Skeletal muscle cell (primary cell): ENCODE measurements around the gene EXOG.

Source experiments
- DNase-seq: peaks from one replicate; pipeline ENCODE4 v3.0.0-alpha.2; 2010; ENCODE audit warnings: low read depth
- H3K4me3 ChIP-seq: 2 replicates; pipeline ENCODE4 v1.5.1; 2011; ENCODE audit warnings: low read depth, mild to moderate bottlenecking, control low read depth, low read length, moderate library complexity

EXOG gene

GRCh38 chr3:38496131-38496910 is at the start of gene EXOG:
TSS of gene EXOG (plus strand) at chr3:38496340. CDS start at chr3:38496368, 28 bp downstream.
- H3K4me3 ChIP-seq = peak within 1 kb of the TSS; percentile 89

GRCh38 chr3:38446812-38447211 is 49.3 kb upstream of the EXOG start:
- no peak for DNase-seq
- no peak overlapping the region for H3K4me3 ChIP-seq

More at GRCh38 chr3:38496131-38496910, at the start of gene EXOG:
- DNase-seq = peak; percentile 72

GRCh38 chr3:38450853-38451252 is 45.3 kb upstream of the EXOG start:
- no peak overlapping the region for H3K4me3 ChIP-seq
- no peak for DNase-seq

- peak; percentile 26 for DNase-seq
- H3K4me3 ChIP-seq = peak within 1 kb of the TSS; percentile 75
These were observed 42.8 kb upstream of the EXOG start, which contains the start of gene ACVR2B for GRCh38 chr3:38453075-38453912. TSS of gene ACVR2B (plus strand) at chr3:38453890. CDS start at chr3:38454323, 433 bp downstream.

GRCh38 chr3:38453913-38454177 is 42.3 kb upstream of the EXOG start:
- no peak for DNase-seq
- H3K4me3 ChIP-seq = peak overlapping the region; percentile 75

GRCh38 chr3:38454178-38454883 is 41.8 kb upstream of the EXOG start:
- peak overlapping the region; percentile 75 for H3K4me3 ChIP-seq
- DNase-seq = no peak

GRCh38 chr3:38454884-38455638 is 41.1 kb upstream of the EXOG start:
- no peak for DNase-seq
- peak overlapping the region; percentile 75 for H3K4me3 ChIP-seq

- peak overlapping the region; percentile 75 for H3K4me3 ChIP-seq
- no peak for DNase-seq
These were observed 40.3 kb upstream of the EXOG start for GRCh38 chr3:38455639-38456430.

- no peak for DNase-seq
- no peak overlapping the region for H3K4me3 ChIP-seq
These were observed 38.8 kb upstream of the EXOG start for GRCh38 chr3:38457111-38458003.

- DNase-seq = no peak
- H3K4me3 ChIP-seq = no peak overlapping the region
These were observed 37.2 kb upstream of the EXOG start for GRCh38 chr3:38458796-38459498.

- H3K4me3 ChIP-seq = no peak overlapping the region
- no peak for DNase-seq
These were observed 36.6 kb upstream of the EXOG start for GRCh38 chr3:38459499-38460048.

GRCh38 chr3:38460377-38461270 is 35.5 kb upstream of the EXOG start:
- DNase-seq = no peak
- H3K4me3 ChIP-seq = no peak overlapping the region

- no peak for DNase-seq
- H3K4me3 ChIP-seq = no peak overlapping the region
These were observed 30.5 kb upstream of the EXOG start for GRCh38 chr3:38465588-38466154.

- DNase-seq = no peak
- H3K4me3 ChIP-seq = no peak overlapping the region
These were observed 27.4 kb upstream of the EXOG start for GRCh38 chr3:38468765-38469164.

- no peak for DNase-seq
- no peak overlapping the region for H3K4me3 ChIP-seq
These were observed 26.3 kb upstream of the EXOG start for GRCh38 chr3:38469852-38470251.
